ENCODE data around the gene THTPA. TPM values are rescaled to one million over a fixed set of nuclear protein-coding genes. Genes with fewer than 3 reads are reported as not detected.
A peak's percentile ranks its signal among the peaks of the same experiment; 100 is the strongest.

Gene THTPA
- total RNA-seq, 2 donors from 2014 or later, result 13.0 to 17.0 TPM

GRCh38 chr14:23578560-23579310, 22.7 kb downstream of the THTPA start, which contains the start of gene JPH4:
Gene JPH4 (minus strand): TSS chr14:23578790. CDS start chr14:23577453, 1,337 bp downstream.
- H3K27me3 Mint-ChIP-seq (ENCODE audit: insufficient read depth), result peaks cover 82% of the 10 kb centered on the region
- peak; percentile 73 for DNase-seq
- H3K27ac Mint-ChIP-seq, result no peak within 1 kb of the TSS
- no peak within 1 kb of the TSS for H3K4me3 ChIP-seq (ENCODE audit: low read length)
- H3K9me3 ChIP-seq (ENCODE audit: control insufficient read depth, low read length), result no peaks in the 10 kb centered on the region
- WGBS, 2 experiments (ENCODE audit: insufficient coverage in 1 of 2, insufficient read length in 1 of 2), result 20 to 22% methylated on average over 17 to 18 of the region's 18 CpGs
- H3K27ac ChIP-seq (ENCODE audit: low read depth, low read length), result no peak within 1 kb of the TSS
- H3K4me3 Mint-ChIP-seq, result no peak within 1 kb of the TSS
- no peaks in the 10 kb centered on the region for H3K36me3 ChIP-seq (ENCODE audit: control insufficient read depth, insufficient read depth, low read length)
- no peaks in the 10 kb centered on the region for H3K4me1 ChIP-seq (ENCODE audit: control insufficient read depth, insufficient read depth, low read length)
- no peaks in the 10 kb centered on the region for H3K9me3 Mint-ChIP-seq
- no peak for TF ChIP-seq CTCF (conservative IDR thresholded peaks at IDR 0.05)
- H3K27me3 ChIP-seq (ENCODE audit: control insufficient read depth, insufficient read depth, low read length, poor library complexity, severe bottlenecking), result peaks cover 50% of the 10 kb centered on the region
- H3K4me1 Mint-ChIP-seq, result no peaks in the 10 kb centered on the region
- no peak within 1 kb of the TSS for H3K9ac ChIP-seq (ENCODE audit: extremely low read depth, low read length, poor library complexity, severe bottlenecking)
- H3K36me3 Mint-ChIP-seq (ENCODE audit: low read depth), result no peaks in the 10 kb centered on the region

- WGBS, 2 experiments (ENCODE audit: insufficient coverage in 1 of 2, insufficient read length in 1 of 2), result 83 to 85% methylated on average over 2 to 3 of the region's 3 CpGs
- no peak overlapping the region for H3K9ac ChIP-seq (ENCODE audit: extremely low read depth, low read length, poor library complexity, severe bottlenecking)
- no peaks in the 10 kb centered on the region for H3K36me3 Mint-ChIP-seq (ENCODE audit: low read depth)
- DNase-seq, result no peak
- no peak overlapping the region for H3K27ac ChIP-seq (ENCODE audit: low read depth, low read length)
- no peak for TF ChIP-seq CTCF (conservative IDR thresholded peaks at IDR 0.05)
- no peaks in the 10 kb centered on the region for H3K9me3 ChIP-seq (ENCODE audit: control insufficient read depth, low read length)
- H3K27me3 ChIP-seq (ENCODE audit: control insufficient read depth, insufficient read depth, low read length, poor library complexity, severe bottlenecking), result peaks cover 50% of the 10 kb centered on the region
- peaks cover 78% of the 10 kb centered on the region for H3K27me3 Mint-ChIP-seq (ENCODE audit: insufficient read depth)
- no peak overlapping the region for H3K27ac Mint-ChIP-seq
- H3K4me3 Mint-ChIP-seq, result no peak overlapping the region
- H3K9me3 Mint-ChIP-seq, result peaks cover 4% of the 10 kb centered on the region
- no peaks in the 10 kb centered on the region for H3K4me1 ChIP-seq (ENCODE audit: control insufficient read depth, insufficient read depth, low read length)
- no peak overlapping the region for H3K4me3 ChIP-seq (ENCODE audit: low read length)
- no peaks in the 10 kb centered on the region for H3K4me1 Mint-ChIP-seq
- H3K36me3 ChIP-seq (ENCODE audit: control insufficient read depth, insufficient read depth, low read length), result no peaks in the 10 kb centered on the region
Measured at GRCh38 chr14:23579311-23579630, 23.2 kb downstream of the THTPA start.

DNA sequence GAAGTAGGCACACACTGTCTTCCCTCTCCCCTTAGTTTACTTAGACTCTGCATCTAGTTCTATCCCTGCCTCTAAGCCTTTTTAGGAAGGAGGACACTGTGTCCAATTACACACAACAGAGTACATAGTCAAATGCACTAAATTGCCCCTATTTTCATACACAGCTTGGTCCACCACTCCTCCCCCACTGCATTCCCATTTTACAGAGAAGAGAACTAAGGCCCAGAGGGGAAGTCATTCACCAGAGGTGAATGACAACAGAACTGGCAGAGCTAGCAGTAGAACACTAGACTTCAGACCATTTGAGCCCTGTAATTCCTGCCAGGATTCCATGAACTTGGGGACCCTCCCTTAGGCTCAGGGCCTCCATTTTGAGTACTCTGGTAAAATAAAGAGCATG, 23.7 kb downstream of the THTPA start:
- no peaks in the 10 kb centered on the region for H3K4me1 Mint-ChIP-seq
- Histone ChIP-seq H3K27me3 (ENCODE audit: control insufficient read depth, insufficient read depth, low read length, poor library complexity, severe bottlenecking) (peaks cover 49% of the 10 kb centered on the region), H3K4me1 (ENCODE audit: control insufficient read depth, insufficient read depth, low read length) (no peaks in the 10 kb centered on the region), H3K9me3 (ENCODE audit: control insufficient read depth, low read length) (no peaks in the 10 kb centered on the region), H3K36me3 (ENCODE audit: control insufficient read depth, insufficient read depth, low read length) (no peaks in the 10 kb centered on the region), H3K27ac (ENCODE audit: low read depth, low read length) (no peak overlapping the region), H3K9ac (ENCODE audit: extremely low read depth, low read length, poor library complexity, severe bottlenecking) (no peak overlapping the region), H3K4me3 (ENCODE audit: low read length) (no peak overlapping the region)
- no peak overlapping the region for H3K27ac Mint-ChIP-seq
- no peaks in the 10 kb centered on the region for H3K36me3 Mint-ChIP-seq (ENCODE audit: low read depth)
- no peak overlapping the region for H3K4me3 Mint-ChIP-seq
- DNase-seq, result no peak
- peaks cover 75% of the 10 kb centered on the region for H3K27me3 Mint-ChIP-seq (ENCODE audit: insufficient read depth)
- TF ChIP-seq CTCF (conservative IDR thresholded peaks at IDR 0.05), result no peak
- peaks cover 6% of the 10 kb centered on the region for H3K9me3 Mint-ChIP-seq

Measured in endodermal cell (in vitro differentiated cells).